ENCODE measurements around the gene NRF1.

NRF1 gene

GRCh38 chr7:129707910-129708499 is 96.5 kb downstream of the NRF1 start:
- no peak for DNase-seq (ENCODE audit: low read depth)
- H3K4me3 ChIP-seq (ENCODE audit: low read depth, low read length): no peak overlapping the region
- TF ChIP-seq MYC (IDR thresholded peaks at IDR 0.05; ENCODE audit: low read depth, low read length): no peak
- TF ChIP-seq CTCF (IDR thresholded peaks at IDR 0.05; ENCODE audit: low read depth, low read length): no peak

- DNase-seq (ENCODE audit: low read depth): no peak
- TF ChIP-seq POLR2A (IDR thresholded peaks at IDR 0.05; ENCODE audit: extremely low read depth, insufficient read length): no peak
- TF ChIP-seq CTCF (IDR thresholded peaks at IDR 0.05; ENCODE audit: low read depth, low read length): no peak
- no peak for TF ChIP-seq MAX (IDR thresholded peaks at IDR 0.05; ENCODE audit: low read depth, low read length)
- H3K4me3 ChIP-seq (ENCODE audit: low read depth, low read length): no peak overlapping the region
These were observed 102.0 kb downstream of the NRF1 start for GRCh38 chr7:129713544-129713943.

GRCh38 chr7:129714514-129715063 is 103.1 kb downstream of the NRF1 start:
- H3K4me3 ChIP-seq (ENCODE audit: low read depth, low read length): no peak overlapping the region
- TF ChIP-seq CTCF (IDR thresholded peaks at IDR 0.05; ENCODE audit: low read depth, low read length) (no peak), POLR2A (IDR thresholded peaks at IDR 0.05; ENCODE audit: extremely low read depth, insufficient read length) (no peak)
- DNase-seq (ENCODE audit: low read depth): no peak

- peak; percentile 74 for DNase-seq (ENCODE audit: low read depth)
- no peak overlapping the region for H3K4me3 ChIP-seq (ENCODE audit: low read depth, low read length)
- TF ChIP-seq MAX (IDR thresholded peaks at IDR 0.05; ENCODE audit: low read depth, low read length) (no peak), MYC (IDR thresholded peaks at IDR 0.05; ENCODE audit: low read depth, low read length) (no peak), CTCF (IDR thresholded peaks at IDR 0.05; ENCODE audit: low read depth, low read length) (no peak), POLR2A (IDR thresholded peaks at IDR 0.05; ENCODE audit: extremely low read depth, insufficient read length) (no peak)
These were observed 108.6 kb downstream of the NRF1 start for GRCh38 chr7:129719980-129720732.

- TF ChIP-seq MAX (IDR thresholded peaks at IDR 0.05; ENCODE audit: low read depth, low read length) (no peak), POLR2A (IDR thresholded peaks at IDR 0.05; ENCODE audit: extremely low read depth, insufficient read length) (no peak), MYC (IDR thresholded peaks at IDR 0.05; ENCODE audit: low read depth, low read length) (no peak), CTCF (IDR thresholded peaks at IDR 0.05; ENCODE audit: low read depth, low read length) (no peak)
- no peak overlapping the region for H3K4me3 ChIP-seq (ENCODE audit: low read depth, low read length)
- peak; percentile 50 for DNase-seq (ENCODE audit: low read depth)
These were observed 109.5 kb downstream of the NRF1 start for GRCh38 chr7:129721068-129721467.
